ENCODE results near the gene LAMTOR2. TPM values are rescaled to one million over a fixed set of nuclear protein-coding genes. Genes with fewer than 3 reads are reported as not detected.

LAMTOR2 gene
- polyA plus RNA-seq, 12 donors: 33.6 to 81.4 (median 36.4) TPM; not detected in 1

GRCh38 chr1:156095906-156096508 lies 41.4 kb downstream of the LAMTOR2 start:
- no peak for DNase-seq

- peak; percentile 87 for DNase-seq
Observed at GRCh38 chr1:156096640-156097391, 42.2 kb downstream of the LAMTOR2 start.

GRCh38 chr1:156097499-156098178 lies 43.1 kb downstream of the LAMTOR2 start:
- no peak for DNase-seq

- DNase-seq: no peak
Observed at GRCh38 chr1:156098784-156099183, 44.2 kb downstream of the LAMTOR2 start.

GRCh38 chr1:156099282-156099681 lies 44.7 kb downstream of the LAMTOR2 start:
- no peak for DNase-seq

GRCh38 chr1:156100205-156100995 lies 45.8 kb downstream of the LAMTOR2 start:
- DNase-seq: no peak

- DNase-seq: no peak
Observed at GRCh38 chr1:156101880-156102279, 47.3 kb downstream of the LAMTOR2 start.

- DNase-seq: peak; percentile 76
Observed at GRCh38 chr1:156102633-156103511, 48.3 kb downstream of the LAMTOR2 start.

- DNase-seq: no peak
Observed at GRCh38 chr1:156103521-156103947, 49.0 kb downstream of the LAMTOR2 start.

- peak; percentile 91 for DNase-seq
Observed at GRCh38 chr1:156104065-156104810, 49.7 kb downstream of the LAMTOR2 start.

GRCh38 chr1:156104861-156105832 lies 50.6 kb downstream of the LAMTOR2 start:
- peak; percentile 72 for DNase-seq

- no peak for DNase-seq
Observed at GRCh38 chr1:156106624-156107488, 52.3 kb downstream of the LAMTOR2 start.

- DNase-seq: no peak
Observed at GRCh38 chr1:156108057-156108456, 53.5 kb downstream of the LAMTOR2 start.

Measured in muscle of arm (tissue), 12 donors.